Central memory CD4-positive, alpha-beta T cell (primary cell): ENCODE data around the gene AGAP2.
"Not testable (repeated sequence)": the region's sequence is repeated elsewhere in the genome, so short reads cannot be mapped to it uniquely, and the experiment has no call there.

Source experiments
- DNase-seq: peaks from one replicate; pipeline ENCODE4 v3.0.0; 2022

The AGAP2 gene

DNA sequence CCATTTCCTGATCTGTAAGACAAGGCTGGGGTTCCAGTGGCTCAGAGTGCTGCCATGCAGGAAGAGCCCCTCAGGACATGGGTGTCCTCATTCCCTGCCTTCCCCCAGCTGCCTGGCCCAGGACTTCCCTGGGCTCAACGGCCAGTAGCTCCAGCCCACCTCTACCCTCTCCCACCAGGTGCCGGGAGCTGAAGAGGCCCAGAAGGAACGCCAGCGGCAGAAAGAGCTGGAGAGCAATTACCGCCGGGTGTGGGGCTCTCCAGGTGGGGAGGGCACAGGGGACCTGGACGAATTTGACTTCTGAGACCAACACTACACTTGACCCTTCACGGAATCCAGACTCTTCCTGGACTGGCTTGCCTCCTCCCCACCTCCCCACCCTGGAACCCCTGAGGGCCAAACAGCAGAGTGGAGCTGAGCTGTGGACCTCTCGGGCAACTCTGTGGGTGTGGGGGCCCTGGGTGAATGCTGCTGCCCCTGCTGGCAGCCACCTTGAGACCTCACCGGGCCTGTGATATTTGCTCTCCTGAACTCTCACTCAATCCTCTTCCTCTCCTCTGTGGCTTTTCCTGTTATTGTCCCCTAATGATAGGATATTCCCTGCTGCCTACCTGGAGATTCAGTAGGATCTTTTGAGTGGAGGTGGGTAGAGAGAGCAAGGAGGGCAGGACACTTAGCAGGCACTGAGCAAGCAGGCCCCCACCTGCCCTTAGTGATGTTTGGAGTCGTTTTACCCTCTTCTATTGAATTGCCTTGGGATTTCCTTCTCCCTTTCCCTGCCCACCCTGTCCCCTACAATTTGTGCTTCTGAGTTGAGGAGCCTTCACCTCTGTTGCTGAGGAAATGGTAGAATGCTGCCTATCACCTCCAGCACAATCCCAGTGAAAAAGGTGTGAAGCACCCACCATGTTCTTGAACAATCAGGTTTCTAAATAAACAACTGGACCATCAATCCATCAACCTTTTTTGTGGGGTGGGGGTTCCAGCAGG is 17.6 kb downstream of the AGAP2 start:
- no peak for DNase-seq

DNA sequence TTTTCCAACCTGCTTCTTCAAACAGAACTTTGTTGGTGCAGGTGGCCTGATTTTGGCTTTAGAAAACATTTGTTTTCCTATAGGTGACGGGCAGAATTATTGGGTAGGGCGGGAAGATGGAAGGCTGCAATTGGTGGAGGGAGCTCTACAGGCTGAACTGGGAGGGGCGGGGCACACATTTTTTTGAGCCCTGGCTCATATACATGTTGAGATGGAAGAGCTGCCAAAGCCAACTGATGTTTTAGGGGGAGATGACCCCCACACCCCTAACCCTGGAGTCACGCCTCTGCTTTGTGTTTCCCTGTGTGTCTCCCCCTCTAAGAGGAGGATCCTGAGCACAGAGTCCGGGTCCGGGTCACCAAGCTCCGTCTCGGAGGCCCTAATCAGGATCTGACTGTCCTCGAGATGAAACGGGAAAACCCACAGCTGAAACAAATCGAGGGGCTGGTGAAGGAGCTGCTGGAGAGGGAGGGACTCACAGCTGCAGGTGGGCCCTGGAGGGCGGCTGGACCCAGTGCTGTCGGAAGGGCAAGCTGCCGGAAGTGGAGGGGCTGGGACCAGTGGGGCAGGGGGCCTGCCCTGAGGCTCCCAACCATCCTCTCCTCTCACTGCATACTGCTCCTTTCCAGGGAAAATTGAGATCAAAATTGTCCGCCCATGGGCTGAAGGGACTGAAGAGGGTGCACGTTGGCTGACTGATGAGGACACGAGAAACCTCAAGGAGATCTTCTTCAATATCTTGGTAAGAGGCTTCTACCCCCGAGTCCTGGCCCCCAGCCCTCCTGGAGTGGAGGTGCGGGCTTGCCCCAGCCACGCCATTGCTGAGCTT is 18.6 kb downstream of the AGAP2 start:
- no peak for DNase-seq

DNA sequence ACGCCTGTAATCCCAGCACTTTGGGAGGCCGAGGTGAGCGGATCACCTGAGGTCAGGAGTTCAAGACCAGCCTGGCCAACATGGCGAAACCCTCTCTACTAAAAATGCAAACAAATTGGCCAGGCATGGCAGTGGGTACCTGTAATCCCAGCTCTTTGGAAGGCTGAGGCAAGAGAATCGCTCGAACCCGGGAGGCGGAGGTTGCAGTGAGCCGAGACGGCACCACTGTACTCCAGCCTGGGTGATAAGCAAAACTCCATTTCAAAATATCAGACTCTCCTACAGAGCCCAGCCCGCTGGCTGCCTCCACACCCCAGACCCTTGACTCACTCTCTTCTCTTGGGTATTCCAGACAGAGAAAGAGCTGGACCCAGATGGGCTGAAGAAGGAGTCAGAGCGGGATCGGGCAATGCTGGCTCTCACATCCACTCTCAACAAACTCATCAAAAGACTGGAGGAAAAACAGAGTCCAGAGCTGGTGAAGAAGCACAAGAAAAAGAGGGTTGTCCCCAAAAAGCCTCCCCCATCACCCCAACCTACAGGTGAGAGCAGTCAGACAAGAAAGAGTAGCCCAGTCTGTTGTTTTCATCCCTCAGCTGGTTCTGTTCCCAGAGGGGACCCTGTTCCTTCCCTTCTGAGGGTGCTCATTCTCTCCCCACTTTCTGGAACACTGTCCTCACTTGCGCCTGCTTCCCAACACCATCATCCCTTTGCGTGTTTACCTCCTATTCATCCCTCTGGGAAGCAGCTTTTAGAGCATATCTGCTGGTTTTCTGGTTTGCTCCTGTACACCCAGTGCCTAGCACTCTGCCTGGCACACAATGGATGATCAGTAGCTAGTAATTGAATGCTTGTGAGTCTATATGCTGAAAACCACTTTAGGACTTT is 19.7 kb downstream of the AGAP2 start:
- no peak for DNase-seq

DNA sequence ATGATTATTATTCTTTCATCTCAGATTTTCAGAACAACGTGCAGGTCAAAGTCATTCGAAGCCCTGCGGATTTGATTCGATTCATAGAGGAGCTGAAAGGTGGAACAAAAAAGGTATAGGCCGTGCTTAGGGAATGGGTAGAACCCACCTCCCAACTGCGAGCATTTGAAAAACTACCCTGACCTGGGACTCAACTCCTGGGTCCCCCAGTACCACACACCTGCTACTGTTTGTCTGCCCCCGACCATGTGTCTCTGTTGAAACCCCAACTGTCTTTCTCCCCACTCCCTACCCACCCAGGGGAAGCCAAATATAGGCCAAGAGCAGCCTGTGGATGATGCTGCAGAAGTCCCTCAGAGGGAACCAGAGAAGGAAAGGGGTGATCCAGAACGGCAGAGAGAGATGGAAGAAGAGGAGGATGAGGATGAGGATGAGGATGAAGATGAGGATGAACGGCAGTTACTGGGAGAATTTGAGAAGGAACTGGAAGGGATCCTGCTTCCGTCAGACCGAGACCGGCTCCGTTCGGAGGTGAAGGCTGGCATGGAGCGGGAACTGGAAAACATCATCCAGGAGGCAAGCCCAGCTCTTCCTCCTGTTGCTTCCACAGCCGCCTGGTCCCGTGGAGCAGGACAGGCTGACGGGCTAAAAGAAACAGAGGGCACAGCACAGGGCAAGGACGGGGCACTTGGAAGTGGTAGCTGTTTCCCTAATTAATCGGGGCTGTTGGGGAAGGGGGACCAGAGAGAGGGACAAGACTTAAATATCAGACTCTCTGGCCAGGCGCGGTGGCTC is 20.5 kb downstream of the AGAP2 start:
- DNase-seq = no peak

DNA sequence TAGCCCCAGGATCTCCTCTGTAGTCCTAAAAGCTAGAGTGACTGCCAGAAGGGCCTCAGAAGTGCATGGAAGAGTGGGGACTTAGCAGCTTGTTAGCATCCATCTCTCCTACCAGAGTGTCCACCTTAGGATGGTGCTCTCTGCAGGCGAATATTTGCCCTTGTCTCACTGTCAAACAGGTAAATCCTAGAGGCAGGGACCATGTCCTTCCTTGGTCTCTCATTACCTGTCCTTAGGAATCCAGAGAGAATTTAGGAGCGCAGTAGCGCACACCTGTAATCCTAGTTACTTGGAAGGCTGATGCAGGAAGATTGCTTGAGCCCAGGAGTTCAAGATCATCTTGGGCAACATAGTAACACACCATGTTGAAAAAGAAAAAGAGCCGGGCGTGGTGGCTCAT is 21.4 kb downstream of the AGAP2 start:
- no peak for DNase-seq

DNA sequence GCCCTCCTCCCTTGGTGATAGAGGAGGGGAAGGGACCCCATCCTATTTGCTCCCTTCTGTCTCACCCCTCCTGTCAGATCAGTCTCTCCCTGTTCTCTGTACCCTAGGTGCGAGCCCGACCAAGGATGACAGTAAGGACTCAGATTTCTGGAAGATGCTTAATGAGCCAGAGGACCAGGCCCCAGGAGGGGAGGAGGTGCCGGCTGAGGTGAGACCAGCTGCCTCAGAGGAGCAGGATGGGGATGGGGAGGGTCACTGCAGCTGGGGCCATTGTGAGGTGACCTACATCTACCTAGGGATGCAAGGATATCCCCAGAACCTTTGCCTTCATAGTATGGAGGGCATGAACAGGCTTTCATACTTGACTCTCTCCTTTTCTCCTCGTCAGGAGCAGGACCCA is 22.2 kb downstream of the AGAP2 start:
- no peak for DNase-seq

DNA sequence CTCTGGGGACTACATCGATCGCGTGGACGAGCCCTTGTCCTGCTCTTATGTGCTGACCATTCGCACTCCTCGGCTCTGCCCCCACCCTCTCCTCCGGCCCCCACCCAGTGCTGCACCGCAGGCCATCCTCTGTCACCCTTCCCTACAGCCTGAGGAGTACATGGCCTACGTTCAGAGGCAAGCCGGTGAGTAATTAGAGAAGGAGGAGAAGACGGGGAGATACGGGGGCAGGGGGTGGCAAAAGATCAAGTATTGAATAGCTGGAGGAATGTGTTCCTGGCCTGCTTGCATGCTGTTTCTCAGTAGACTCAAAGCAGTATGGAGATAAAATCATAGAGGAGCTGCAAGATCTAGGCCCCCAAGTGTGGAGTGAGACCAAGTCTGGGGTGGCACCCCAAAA is 22.8 kb downstream of the AGAP2 start:
- no peak for DNase-seq

DNA sequence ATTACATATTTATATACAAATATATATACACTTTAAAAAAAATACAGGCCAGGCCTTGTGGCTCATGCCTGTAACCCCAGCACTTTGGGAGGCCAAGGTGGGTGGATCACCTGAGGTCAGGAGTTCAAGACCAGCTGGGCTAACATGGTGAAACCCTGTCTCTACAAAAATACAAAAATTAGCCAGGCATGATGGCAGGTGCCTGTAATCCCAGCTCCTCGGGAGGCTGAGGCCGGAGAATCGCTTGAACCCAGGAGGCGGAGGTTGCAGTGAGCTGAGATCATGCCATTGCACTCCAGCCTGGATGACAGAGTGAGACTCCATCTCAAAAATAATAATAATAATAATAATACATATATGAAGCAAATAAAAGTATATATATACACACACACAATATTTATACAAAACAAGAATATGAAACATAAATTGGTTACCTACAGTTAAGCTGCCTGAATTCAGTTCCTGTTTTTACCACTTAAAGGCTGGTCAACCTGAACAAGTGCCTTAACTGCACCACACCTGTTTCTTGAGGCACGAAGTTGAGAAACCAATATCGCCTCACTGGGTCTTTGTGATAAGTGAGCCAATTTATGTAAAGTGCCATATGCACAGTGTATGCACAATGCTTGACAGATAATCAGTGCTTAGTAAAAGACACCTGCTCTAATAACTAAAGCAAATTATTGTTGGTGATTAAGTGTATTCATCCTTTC is 23.4 kb downstream of the AGAP2 start:
- DNase-seq = not testable (repeated sequence)

DNA sequence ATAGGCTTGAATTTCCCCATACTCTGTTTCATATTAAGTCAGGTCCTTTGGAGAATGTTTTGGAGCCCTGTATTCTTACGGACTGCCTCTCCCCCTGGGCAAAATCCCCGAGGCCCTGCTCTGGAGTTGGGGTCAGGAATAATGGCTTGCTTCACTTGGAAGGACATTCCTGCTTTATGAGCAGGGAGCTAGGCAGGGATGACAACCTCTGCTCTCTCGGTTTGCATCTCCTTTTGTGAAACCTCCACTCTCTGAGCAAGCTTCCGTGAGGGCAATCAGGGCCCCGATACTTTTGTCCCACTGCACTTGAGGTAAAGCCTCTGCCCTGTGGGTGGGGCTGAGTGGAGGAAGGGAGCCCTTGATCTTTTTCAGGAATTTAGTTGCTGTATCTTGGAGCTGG is 25.3 kb downstream of the AGAP2 start:
- no peak for DNase-seq

DNA sequence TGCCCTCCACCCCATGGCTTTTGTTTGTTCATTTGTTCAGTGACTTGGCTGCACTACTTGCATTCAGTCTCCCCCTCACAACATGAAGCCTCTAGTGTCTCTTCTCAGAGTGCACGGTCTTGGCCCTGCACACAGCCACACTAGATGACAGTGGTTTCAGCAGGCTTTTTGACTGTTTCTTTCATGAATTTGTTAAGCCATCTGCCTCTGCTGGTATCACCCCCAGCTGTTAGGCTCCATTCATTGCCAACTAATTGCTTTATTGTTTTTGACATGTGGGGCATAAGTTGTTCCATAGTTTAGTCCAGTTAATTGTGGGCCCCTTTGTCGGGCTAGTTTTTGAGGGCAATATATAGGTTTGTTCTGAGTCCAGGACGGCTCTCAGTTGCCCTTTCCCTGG is 25.8 kb downstream of the AGAP2 start:
- DNase-seq = no peak

DNA sequence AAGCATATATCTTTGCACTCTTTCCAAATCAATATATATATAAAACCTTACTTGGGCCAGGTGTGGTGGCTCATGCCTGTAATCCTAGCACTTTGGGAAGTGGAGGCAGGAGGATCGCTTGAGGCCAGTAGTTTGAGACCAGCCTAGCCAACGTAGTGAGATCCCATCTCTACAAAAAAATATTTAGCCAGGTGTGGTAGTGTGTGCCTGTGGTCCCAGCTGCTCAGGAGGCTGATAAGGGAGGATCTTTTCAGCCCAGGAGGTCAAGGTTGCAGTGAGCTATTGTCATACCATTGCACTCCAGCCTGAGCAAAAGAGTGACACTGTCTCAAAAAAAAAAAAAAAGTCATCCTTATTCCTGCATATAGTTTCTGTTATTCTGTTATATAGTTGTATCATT is 30.2 kb downstream of the AGAP2 start:
- no peak for DNase-seq

DNA sequence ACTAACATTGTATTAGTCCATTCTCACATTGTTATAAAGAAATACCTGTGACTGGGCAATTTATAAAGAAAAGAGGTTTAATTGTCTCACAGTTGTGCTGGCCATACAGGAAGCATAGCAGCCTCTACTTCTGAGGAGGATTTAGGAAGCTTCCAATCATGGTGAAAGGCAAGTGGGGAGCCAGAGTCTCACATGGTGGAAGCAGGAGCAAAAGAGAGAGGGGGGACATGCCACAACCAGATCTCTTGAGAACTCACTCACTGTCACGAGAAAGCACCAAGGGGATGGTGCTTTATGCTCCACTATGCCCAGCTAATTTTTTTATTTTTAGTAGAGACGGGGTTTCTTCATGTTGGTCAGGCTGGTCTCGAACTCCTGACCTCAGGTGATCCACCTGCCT is 31.3 kb downstream of the AGAP2 start:
- no peak for DNase-seq

DNA sequence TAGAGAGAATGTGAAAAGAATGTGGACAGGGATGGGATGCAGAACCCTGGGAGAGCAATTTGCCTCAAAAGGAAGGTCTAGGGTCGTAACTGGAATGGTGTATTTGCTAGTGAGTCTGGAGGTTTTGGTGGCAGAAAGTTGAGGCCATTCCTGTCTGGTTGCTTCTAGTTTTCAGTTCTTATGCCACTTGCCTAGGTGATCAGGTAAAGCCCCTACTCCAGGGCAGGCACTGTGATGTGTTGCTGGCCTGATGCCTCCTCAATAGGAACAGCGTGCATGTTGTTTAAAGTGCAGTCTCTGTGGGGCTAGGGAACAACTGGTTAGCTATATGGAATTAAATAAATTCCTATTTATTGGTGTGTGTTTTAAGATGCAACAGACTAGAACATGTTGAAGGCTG is 38.2 kb downstream of the AGAP2 start:
- DNase-seq = no peak

DNA sequence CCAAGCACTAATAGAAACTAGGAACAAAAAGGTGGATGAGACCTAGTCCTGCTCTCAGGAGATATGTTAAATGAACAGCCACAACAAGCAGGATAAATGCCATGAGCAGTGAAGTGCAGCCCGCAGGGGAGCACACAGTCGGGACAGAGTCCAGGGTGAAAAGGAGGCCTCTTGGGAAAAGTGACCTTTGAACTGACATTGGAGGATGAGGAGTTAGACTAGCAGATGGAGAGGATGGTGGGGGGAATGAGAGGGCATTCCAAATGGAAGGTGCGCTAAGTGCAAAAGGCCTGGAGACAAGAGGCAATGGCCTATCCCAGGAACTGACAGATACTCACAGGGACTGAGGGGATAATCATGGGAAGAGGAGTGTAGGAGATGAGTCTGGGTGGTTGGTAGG is 40.1 kb downstream of the AGAP2 start:
- DNase-seq = no peak

DNA sequence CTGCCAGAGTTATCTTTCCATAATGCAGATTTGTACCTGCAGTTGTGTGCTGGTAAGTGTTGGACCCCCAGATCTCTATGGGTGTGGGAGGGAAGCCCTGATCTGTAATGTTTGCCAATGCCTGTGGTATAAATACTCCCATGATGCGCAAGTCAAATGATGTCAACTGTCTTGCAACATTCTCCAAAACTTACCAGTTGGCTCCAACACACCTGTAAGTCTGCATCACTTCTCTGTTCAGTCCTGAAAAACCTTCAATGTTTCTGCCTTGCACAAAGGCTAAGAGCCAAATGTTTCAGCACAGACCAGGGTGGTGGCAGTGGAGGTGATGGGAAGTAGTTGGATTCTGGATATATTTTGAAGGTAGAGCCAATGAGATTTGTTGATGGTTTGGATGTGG is 41.5 kb downstream of the AGAP2 start:
- no peak for DNase-seq

DNA sequence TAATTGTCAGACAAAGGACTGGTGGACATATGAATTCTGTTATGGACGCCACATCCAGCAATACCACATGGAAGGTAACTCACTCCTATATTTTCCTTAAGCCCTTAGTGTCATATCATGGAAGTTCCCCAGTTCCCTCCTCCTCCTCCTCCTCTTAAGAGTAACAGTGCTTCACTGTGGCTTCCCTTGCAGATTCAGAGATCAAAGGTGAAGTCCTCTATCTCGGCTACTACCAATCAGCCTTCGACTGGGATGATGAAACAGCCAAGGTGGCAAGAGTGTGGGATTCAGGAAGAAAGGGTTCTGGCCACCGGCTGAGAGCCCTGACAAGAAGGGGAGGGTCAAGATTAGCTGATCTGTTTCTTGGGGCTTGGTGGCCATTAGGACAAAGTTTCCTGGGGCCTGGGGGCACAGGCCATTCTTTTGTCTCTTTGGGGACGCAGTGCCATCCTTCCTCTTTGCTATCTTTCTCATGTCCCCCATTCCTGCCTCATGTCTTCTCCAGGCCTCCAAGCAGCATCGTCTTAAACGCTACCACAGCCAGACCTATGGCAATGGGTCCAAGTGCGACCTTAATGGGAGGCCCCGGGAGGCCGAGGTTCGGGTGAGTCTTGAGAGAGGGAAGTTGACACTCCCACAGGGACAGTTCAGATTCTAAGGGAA is 42.6 kb downstream of the AGAP2 start:
- DNase-seq = no peak

DNA sequence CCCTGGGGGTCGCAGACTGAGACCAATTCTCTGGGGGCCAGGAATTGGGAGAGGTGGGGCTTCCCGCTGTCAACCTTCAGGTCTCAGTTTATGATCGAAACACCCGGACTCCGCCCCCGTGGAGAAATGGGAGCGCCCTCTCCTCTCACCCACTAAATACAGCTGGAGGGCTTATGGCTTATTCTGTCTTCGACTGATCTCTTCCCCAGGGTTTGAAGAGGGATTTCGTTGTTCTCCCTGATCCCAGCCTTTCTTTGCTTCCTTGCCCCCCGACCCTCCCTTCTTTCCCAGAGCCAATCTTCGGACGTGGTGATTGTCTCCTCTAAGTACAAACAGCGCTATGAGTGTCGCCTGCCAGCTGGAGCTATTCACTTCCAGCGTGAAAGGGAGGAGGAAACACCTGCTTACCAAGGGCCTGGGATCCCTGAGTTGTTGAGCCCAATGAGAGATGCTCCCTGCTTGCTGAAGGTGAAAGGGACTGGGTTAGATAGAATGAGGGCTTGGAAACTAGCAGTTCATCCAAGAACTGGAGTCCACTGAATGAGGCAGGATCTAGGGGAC is 44.0 kb downstream of the AGAP2 start:
- no peak for DNase-seq

DNA sequence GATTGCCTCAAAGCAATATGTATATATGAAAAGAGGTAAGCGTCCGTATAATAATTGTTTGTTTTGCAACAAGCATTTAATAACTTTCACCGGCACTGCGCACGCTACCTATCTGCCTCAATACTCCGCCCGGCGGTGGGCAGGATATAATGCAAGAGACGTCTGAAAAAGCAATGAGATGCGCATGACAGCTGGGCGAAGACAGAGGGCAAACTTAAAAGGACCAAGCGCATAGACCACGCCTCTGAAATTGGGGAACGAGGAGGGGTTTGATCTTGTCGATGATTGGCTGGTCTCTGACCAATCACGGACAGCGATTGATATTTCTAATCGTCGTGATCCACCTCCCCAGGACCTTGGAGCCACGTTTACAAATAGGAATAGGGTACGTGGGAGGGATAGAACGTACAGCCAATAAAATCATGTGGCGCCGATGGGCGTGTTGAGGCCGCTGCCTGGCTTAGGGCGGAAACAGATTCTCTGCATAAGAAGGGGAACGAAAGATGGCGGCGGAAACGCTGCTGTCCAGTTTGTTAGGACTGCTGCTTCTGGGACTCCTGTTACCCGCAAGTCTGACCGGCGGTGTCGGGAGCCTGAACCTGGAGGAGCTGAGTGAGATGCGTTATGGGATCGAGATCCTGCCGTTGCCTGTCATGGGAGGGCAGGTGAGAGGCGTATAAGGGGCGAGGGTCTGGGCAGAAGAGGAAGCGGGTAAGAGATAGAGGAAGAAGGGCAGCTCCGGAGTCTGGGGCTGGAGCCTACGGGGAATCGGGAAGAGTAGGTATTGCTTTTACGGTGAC is 44.7 kb downstream of the AGAP2 start, which contains the start of gene OS9:
TSS of gene OS9 (plus strand) at position 474 of the 800 bp plus-strand sequence. CDS start at position 504, 30 bp downstream.
- DNase-seq = peak; percentile 99

DNA sequence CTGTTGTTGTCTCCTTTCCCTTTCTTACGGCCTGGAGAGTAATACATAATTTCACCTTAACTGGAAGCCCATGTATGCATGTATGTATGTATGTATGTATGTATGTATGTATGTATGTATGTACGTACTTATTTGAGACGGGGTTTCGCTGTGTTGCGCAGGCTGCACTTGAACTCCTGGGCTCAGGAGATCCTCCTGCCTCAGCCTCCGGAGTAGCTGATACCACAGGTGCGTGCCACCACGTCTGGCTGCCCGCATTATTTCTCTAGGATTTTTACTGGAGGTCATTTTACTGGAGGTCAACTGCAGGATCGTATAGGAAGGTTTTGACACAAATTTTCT is 45.3 kb downstream of the AGAP2 start:
- no peak for DNase-seq

DNA sequence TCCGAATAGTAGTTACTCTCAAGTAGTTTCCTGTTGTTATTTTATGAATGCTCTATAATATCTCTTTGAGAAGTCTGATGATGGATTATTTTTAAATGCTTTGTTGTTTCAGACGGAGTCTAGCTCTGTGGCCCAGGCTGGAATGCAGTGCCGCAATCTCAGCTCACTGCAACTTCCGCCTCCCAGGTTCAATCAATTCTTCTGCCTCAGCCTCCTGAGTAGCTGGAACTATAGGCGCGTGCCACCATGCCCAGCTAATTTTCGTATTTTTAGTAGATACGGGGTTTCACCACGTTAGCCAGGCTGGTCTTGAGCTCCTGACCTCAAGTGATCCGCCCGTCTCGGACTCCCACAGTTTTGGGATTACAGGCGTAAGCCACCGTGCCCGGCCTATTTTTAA is 46.0 kb downstream of the AGAP2 start:
- DNase-seq = no peak
